ENCODE results near the gene CLCF1.
A peak's percentile ranks its signal among the peaks of the same experiment; 100 is the strongest.
"Not testable (repeated sequence)": the region's sequence is repeated elsewhere in the genome, so short reads cannot be mapped to it uniquely, and the experiment has no call there.

Gene CLCF1

DNA sequence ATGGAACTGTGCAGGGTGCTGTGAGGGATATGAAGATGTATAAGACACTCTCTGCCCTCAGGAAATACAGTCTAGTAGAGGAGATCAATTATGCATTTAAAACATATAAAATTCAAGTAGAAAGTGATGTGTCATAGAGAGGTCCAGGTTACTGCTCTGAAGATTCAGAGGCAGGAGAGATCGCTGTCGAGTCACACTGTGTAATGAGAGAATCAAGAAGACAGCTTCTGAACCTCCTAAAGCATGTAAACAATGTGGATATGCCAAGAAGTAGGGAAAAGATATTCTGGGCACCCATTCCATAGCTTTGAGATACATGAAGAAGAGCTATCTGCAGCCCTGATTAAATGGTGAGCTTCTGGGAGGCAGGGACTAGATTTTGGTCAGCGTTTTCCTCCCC, 53.4 kb downstream of the CLCF1 start:
- DNase-seq: no peak

DNA sequence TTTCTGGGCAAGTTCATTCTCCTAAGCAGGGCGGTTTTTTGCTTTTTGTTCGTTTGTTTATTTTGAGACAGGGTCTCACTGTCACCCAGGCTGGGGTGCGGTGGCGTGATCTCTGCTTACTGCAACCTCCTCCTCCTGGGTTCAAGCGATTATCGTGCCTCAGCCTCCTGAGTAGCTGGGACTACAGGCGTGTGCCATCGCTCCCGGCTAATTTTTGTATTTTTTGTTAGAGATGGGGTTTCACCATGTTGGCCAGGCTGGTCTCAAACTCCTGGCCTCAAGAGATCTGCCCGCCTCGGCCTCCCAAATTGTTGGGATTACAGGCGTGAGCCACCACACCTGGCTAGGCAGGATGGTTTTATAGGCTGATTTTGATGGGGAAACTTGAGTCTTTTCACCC, 54.5 kb downstream of the CLCF1 start:
- DNase-seq: not testable (repeated sequence)

DNA sequence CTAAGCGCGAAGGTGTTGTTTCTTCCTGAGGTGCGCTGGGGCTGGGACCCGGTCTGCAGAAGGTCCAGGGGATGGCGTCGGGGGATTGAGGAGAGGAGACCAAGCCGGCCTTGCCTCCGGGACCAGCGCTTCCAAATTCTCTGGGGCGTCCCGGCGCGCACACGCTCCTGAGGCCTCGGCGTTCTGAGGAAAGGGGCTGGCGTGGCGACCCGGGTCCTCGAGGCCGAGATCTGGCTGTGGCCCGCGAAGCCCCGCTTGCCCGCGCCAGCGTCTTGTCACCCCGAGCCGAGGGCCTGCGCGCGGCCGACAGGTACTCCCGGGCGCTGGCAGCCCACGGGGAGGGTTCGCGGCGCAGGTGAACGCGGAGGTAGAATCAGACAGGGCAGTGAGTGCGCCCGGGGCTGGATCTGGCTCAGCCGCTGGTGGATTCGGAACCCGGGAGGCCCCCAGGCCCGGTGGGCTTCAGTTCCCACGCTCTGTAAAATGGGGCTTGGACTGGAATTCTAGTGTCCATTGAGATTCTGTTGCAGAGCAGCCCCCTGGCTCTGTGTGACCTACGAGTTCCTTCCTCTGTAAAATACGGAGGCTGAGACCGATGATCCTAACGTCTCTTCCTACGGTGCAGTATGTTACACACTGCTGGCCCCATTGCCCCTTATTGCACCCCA, 55.4 kb downstream of the CLCF1 start:
- DNase-seq: peak in 1 of 2 experiments; percentile 26

DNA sequence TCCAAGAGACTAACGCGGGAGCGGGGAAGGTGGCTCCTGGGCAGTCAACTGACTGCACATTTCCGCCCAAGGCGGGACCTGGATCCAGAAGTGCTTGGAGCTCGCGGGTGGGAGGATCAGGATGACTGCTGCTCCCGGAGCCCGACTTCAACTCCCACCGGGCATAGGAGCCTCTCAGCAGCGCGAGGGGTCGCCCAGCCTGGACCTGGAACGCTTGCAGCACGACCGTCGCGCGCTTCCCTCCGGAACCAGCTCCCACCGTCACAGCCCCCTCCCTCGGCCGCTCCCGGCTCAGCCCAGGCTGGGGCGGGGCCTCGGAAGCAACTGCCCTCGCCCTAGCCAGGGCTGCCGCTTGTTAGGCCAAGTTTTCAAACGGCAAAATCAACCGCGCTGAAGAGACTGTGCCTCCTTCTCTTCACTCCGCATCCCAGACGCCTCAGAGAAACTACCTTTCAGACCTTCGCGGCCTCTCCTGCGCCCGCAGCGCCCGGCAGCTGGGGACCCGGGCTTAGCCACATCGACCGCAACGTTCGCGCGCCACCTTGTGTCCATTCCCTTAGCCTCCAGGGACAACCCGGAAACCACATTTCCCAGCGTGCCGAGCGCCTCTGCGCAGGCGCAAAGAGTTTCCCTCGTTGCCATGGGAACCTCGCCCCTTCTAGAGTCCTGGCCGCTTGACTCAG, 56.1 kb downstream of the CLCF1 start:
- DNase-seq: peak; percentile 98

DNA sequence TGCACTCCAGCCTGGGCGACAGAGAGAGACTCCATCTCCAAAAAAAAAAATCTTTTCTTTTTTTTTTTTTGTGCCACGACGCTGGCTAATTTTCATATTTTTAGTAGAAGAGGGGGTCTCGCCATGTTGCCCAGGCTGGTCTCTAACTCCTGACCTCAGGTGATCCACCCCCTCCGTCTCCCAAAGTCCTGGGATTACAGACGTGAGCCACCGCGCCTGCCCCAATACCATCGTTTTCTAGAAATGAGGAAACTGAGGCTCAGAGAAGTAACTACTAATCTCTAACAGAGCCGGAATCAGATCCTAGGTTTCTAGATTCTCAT, 56.6 kb downstream of the CLCF1 start:
- DNase-seq: no peak

DNA sequence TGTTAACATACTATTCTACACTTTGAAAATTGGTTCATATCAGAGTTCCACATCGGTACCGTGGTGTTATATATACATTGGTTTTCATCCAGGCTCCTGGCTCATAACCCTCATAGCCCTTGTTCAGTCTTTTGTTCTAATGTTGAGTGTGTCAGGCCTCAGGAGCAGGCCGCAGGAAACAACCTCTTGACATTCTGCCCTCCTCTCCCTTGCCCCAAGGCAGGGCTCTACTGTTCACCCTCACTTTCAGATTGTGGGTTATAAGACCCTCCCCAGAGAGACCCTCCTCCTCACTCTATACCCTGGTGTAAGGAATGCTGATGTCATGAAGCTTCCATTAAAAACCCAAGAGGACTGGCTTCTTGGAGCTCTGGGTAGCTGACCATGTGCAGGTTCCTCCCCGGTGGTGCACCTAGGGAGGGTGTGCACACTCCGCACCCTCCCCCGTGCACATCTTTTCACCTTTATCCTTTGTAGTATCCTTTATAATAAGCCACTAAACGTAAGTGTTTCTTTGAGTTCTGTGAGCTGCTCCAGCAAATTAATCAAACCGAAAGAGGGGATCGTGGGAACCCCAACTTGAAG, 58.0 kb downstream of the CLCF1 start:
- DNase-seq: no peak

DNA sequence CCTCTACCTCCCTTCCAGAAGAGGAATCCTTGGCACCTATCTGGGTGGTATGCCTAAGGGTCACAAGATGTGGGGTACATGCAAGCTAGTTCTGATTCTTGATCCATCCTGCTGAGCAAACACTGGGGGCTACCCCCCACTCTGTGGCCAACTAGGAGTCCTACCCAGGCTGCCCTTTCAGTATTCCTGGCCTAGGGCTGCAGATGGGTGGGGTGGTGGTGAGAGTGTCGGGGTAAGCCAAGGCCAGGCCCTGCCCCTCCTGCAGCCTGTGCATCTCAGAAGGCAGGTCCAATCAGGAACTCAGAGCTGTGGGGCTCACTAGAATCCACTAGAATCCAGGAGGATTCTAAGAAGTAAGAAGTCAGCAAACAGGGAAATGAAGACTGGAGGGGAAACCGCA, 59.2 kb downstream of the CLCF1 start:
- no peak for DNase-seq
